HG03196 (cell line): ENCODE data around the gene BSN.

ENCODE experiments used
- ATAC-seq: cut with Tn5 transposase; IDR thresholded peaks from one replicate; pipeline ENCODE4 v1.9.1; 2021; ENCODE audit not compliant: unreplicated experiment

The BSN gene

GRCh38 chr3:49593041-49593440 lies 38.8 kb downstream of the BSN start:
- no peak for ATAC-seq

- ATAC-seq, result no peak
Observed at GRCh38 chr3:49600781-49601180, 46.5 kb downstream of the BSN start.

- no peak for ATAC-seq
Observed at GRCh38 chr3:49601358-49602048, 47.2 kb downstream of the BSN start.

GRCh38 chr3:49602049-49602554 lies 47.8 kb downstream of the BSN start:
- ATAC-seq, result no peak

- ATAC-seq, result no peak
Observed at GRCh38 chr3:49602877-49603411, 48.7 kb downstream of the BSN start.

GRCh38 chr3:49606427-49606826 lies 52.1 kb downstream of the BSN start:
- no peak for ATAC-seq

- no peak for ATAC-seq
Observed at GRCh38 chr3:49607105-49607591, 52.9 kb downstream of the BSN start.

GRCh38 chr3:49607796-49608195 lies 53.5 kb downstream of the BSN start:
- ATAC-seq, result no peak

GRCh38 chr3:49609314-49609713 lies 55.0 kb downstream of the BSN start:
- no peak for ATAC-seq

- no peak for ATAC-seq
Observed at GRCh38 chr3:49609815-49610214, 55.5 kb downstream of the BSN start.

GRCh38 chr3:49610666-49611280 lies 56.5 kb downstream of the BSN start:
- no peak for ATAC-seq

GRCh38 chr3:49611291-49611690 lies 57.0 kb downstream of the BSN start:
- no peak for ATAC-seq

GRCh38 chr3:49611719-49612118 lies 57.4 kb downstream of the BSN start:
- ATAC-seq, result no peak

- no peak for ATAC-seq
Observed at GRCh38 chr3:49614936-49615335, 60.7 kb downstream of the BSN start.

- ATAC-seq, result no peak
Observed at GRCh38 chr3:49616061-49616460, 61.8 kb downstream of the BSN start.

GRCh38 chr3:49616491-49616941 lies 62.2 kb downstream of the BSN start:
- no peak for ATAC-seq

GRCh38 chr3:49617390-49618013 lies 63.2 kb downstream of the BSN start:
- ATAC-seq, result no peak

- ATAC-seq, result no peak
Observed at GRCh38 chr3:49618412-49618811, 64.1 kb downstream of the BSN start.

- no peak for ATAC-seq
Observed at GRCh38 chr3:49619649-49620048, 65.4 kb downstream of the BSN start.

GRCh38 chr3:49620728-49621127 lies 66.5 kb downstream of the BSN start:
- no peak for ATAC-seq

GRCh38 chr3:49623071-49623470 lies 68.8 kb downstream of the BSN start:
- ATAC-seq, result no peak

GRCh38 chr3:49625071-49625470 lies 70.8 kb downstream of the BSN start:
- no peak for ATAC-seq
